ENCODE data around the gene DOK5. TPM values are rescaled to one million over a fixed set of nuclear protein-coding genes. Genes with fewer than 3 reads are reported as not detected.

DOK5 gene
- total RNA-seq, 1 experiment from 2014 or later: not detected

DNA sequence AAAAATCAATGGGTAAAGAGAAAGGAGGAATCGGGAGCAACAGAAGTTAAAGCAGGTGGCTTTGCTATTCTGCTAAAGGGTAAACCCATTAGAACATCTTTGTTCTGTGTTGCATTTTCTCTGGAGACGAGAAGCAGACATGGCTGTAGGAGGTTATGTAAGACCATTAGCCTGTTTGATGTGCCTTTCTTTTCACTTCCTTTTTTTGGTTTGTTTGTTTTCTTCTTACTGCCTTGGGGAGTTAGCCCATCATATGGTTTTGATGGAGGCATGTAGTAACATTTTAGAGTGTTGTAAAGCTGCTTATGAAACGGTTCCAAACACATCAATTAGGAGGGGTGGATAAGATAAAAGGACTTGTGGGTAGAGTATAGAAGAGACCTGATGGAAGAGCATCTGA, 131.0 kb downstream of the DOK5 start:
- no peaks in the 10 kb centered on the region for H3K27me3 ChIP-seq (replicated peaks; ENCODE audit: control insufficient read depth, insufficient read depth, low read length)
- ChIA-PET CTCF (no interaction called here), POLR2A (interaction anchor here (0.8 kb wide), 1 partner anchor 398 kb away, joined by 3 read pairs; no protein-coding TSS in a partner anchor)
- no peak overlapping the region for H3K27ac Mint-ChIP-seq (ENCODE audit: unreplicated experiment)
- no peaks in the 10 kb centered on the region for H3K4me1 ChIP-seq
- TF ChIP-seq, protein P1, sequence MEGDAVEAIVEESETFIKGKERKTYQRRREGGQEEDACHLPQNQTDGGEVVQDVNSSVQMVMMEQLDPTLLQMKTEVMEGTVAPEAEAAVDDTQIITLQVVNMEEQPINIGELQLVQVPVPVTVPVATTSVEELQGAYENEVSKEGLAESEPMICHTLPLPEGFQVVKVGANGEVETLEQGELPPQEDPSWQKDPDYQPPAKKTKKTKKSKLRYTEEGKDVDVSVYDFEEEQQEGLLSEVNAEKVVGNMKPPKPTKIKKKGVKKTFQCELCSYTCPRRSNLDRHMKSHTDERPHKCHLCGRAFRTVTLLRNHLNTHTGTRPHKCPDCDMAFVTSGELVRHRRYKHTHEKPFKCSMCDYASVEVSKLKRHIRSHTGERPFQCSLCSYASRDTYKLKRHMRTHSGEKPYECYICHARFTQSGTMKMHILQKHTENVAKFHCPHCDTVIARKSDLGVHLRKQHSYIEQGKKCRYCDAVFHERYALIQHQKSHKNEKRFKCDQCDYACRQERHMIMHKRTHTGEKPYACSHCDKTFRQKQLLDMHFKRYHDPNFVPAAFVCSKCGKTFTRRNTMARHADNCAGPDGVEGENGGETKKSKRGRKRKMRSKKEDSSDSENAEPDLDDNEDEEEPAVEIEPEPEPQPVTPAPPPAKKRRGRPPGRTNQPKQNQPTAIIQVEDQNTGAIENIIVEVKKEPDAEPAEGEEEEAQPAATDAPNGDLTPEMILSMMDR (IDR thresholded peaks at IDR 0.05; ENCODE audit: insufficient read depth in 1 of 2, low read depth in 1 of 2, low read length in 1 of 2, severe bottlenecking in 1 of 2, unreplicated experiment in 1 of 2): no peak
- DNase-seq: no peak
- H3K4me3 ChIP-seq (ENCODE audit: low read depth, low read length): no peak overlapping the region
- no peaks in the 10 kb centered on the region for H3K36me3 Mint-ChIP-seq (ENCODE audit: insufficient read depth, unreplicated experiment)
- no peak overlapping the region for H3K4me3 Mint-ChIP-seq (ENCODE audit: unreplicated experiment)
- peaks cover 7% of the 10 kb centered on the region for H3K4me1 Mint-ChIP-seq (ENCODE audit: low read depth, unreplicated experiment)
- no peaks in the 10 kb centered on the region for H3K9me3 ChIP-seq
- intact Hi-C loops (cut with micrococcal nuclease; ENCODE audit: unreplicated experiment): no loop called here
- H3K36me3 ChIP-seq (ENCODE audit: control insufficient read depth, insufficient read depth, low read length): no peaks in the 10 kb centered on the region
- BruUV-seq (replicated peaks): no TSS peak
- peaks cover 2% of the 10 kb centered on the region for H3K27me3 Mint-ChIP-seq (ENCODE audit: insufficient read depth, unreplicated experiment)
- no peaks in the 10 kb centered on the region for H3K9me3 Mint-ChIP-seq (ENCODE audit: unreplicated experiment)

DNA sequence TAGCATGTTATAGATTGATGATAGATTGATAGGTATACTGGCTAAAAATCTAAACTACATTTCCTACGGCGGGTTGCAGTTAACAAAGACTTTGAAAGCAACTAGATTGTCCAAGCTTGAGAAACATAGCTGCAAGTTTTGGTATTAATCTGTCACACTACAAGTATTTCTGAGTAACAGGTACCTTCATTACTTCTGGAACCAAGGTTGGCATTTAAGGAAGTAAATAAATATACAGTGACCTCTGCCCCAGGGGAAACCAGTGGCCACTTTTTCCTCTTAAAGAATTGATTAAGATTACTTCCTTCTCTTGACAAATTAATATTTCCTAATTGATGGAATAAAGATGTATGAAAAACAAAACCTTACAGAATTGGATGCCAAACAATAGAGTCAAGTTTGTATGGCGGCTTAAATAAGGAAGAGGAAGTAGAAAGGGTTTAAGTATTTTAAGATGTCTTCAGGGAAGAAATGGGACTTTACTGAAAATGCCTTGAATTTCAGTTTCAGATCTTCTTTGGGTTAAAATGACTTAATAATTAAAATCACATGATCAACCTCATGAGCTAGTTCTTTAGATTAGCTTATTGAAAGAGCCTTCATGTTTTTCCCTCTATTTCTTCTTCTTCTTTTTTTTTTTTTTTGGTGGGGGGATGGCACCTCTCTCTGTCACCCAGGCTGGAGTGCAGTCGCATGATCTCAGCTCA, 132.8 kb downstream of the DOK5 start:
- H3K4me1 ChIP-seq: no peaks in the 10 kb centered on the region
- ChIA-PET CTCF (no interaction called here), POLR2A (no interaction called here)
- intact Hi-C loops (cut with micrococcal nuclease; ENCODE audit: unreplicated experiment): no loop called here
- no peaks in the 10 kb centered on the region for H3K9me3 ChIP-seq
- peaks cover 7% of the 10 kb centered on the region for H3K4me1 Mint-ChIP-seq (ENCODE audit: low read depth, unreplicated experiment)
- TF ChIP-seq, protein P1 (IDR thresholded peaks at IDR 0.05; ENCODE audit: insufficient read depth in 1 of 2, low read depth in 1 of 2, low read length in 1 of 2, severe bottlenecking in 1 of 2, unreplicated experiment in 1 of 2): no peak
- H3K9me3 Mint-ChIP-seq (ENCODE audit: unreplicated experiment): no peaks in the 10 kb centered on the region
- no peak overlapping the region for H3K4me3 ChIP-seq (ENCODE audit: low read depth, low read length)
- BruUV-seq (replicated peaks): no TSS peak
- no peaks in the 10 kb centered on the region for H3K36me3 Mint-ChIP-seq (ENCODE audit: insufficient read depth, unreplicated experiment)
- H3K27me3 ChIP-seq (replicated peaks; ENCODE audit: control insufficient read depth, insufficient read depth, low read length): no peaks in the 10 kb centered on the region
- no peaks in the 10 kb centered on the region for H3K36me3 ChIP-seq (ENCODE audit: control insufficient read depth, insufficient read depth, low read length)
- no peak overlapping the region for H3K27ac Mint-ChIP-seq (ENCODE audit: unreplicated experiment)
- H3K27me3 Mint-ChIP-seq (ENCODE audit: insufficient read depth, unreplicated experiment): peaks cover 2% of the 10 kb centered on the region
- H3K4me3 Mint-ChIP-seq (ENCODE audit: unreplicated experiment): no peak overlapping the region
- DNase-seq: no peak

DNA sequence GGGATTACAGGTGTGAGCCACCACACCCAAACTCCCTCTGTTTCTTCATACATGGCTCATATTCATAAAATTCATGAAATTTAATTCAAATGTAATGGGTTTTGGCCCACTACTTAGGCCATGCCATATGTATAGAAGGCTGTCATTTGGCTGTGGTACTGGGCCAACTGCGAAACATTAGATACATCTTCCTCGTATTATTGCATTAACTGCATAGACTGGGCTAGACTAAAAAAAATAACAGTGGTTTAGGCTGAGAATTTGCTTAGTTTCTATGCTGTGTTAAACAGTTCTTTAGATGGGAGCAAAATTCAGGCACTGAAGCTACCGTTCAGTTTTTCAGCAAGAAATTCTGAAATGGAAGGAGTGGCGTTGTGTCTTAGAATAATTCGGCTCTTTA, 133.6 kb downstream of the DOK5 start:
- POLR2A ChIA-PET: no interaction called here
- no peaks in the 10 kb centered on the region for H3K36me3 ChIP-seq (ENCODE audit: control insufficient read depth, insufficient read depth, low read length)
- H3K36me3 Mint-ChIP-seq (ENCODE audit: insufficient read depth, unreplicated experiment): no peaks in the 10 kb centered on the region
- H3K27me3 Mint-ChIP-seq (ENCODE audit: insufficient read depth, unreplicated experiment): peaks cover 2% of the 10 kb centered on the region
- no peak for DNase-seq
- no peaks in the 10 kb centered on the region for H3K9me3 Mint-ChIP-seq (ENCODE audit: unreplicated experiment)
- CTCF ChIA-PET: interaction anchor here (0.5 kb wide), 1 partner anchor 38 kb away, joined by 4 read pairs; no protein-coding TSS in a partner anchor
- no peak overlapping the region for H3K4me3 ChIP-seq (ENCODE audit: low read depth, low read length)
- H3K27ac Mint-ChIP-seq (ENCODE audit: unreplicated experiment): no peak overlapping the region
- no peaks in the 10 kb centered on the region for H3K4me1 ChIP-seq
- H3K27me3 ChIP-seq (replicated peaks; ENCODE audit: control insufficient read depth, insufficient read depth, low read length): no peaks in the 10 kb centered on the region
- H3K4me1 Mint-ChIP-seq (ENCODE audit: low read depth, unreplicated experiment): peaks cover 7% of the 10 kb centered on the region
- intact Hi-C loops (cut with micrococcal nuclease; ENCODE audit: unreplicated experiment): no loop called here
- TF ChIP-seq, protein P1 (IDR thresholded peaks at IDR 0.05; ENCODE audit: insufficient read depth in 1 of 2, low read depth in 1 of 2, low read length in 1 of 2, severe bottlenecking in 1 of 2, unreplicated experiment in 1 of 2): no peak
- no peaks in the 10 kb centered on the region for H3K9me3 ChIP-seq
- H3K4me3 Mint-ChIP-seq (ENCODE audit: unreplicated experiment): no peak overlapping the region
- no TSS peak for BruUV-seq (replicated peaks)
